Measurements from ENCODE around the gene CD40. TPM values are rescaled to one million over a fixed set of nuclear protein-coding genes. Genes with fewer than 3 reads are reported as not detected.

CD40 gene
- polyA plus RNA-seq, 3 donors, result 14.4 to 26.1 (median 18.8) TPM

- H3K4me2 ChIP-seq (replicated peaks; ENCODE audit: extremely low read depth, low read length, poor library complexity, severe bottlenecking), result no peak overlapping the region
- H3K4me3 ChIP-seq (replicated peaks in 1 of 3; ENCODE audit: low read depth in 2 of 3, low read length in 3 of 3), result no peak overlapping the region
- 91% methylated on average over 13 of the region's 13 CpGs for WGBS (ENCODE audit: insufficient coverage)
- H4K20me1 ChIP-seq (ENCODE audit: insufficient read depth, low read length), result no peaks in the 10 kb centered on the region
- peaks cover 0 to 4% of the 10 kb centered on the region in 2 donors for H3K9me3 ChIP-seq (replicated peaks in 1 of 2; ENCODE audit: control insufficient read depth in 1 of 2, insufficient read depth in 1 of 2, low read length in 2 of 2)
- intact Hi-C loops (cut with micrococcal nuclease), result loop anchor here (10.0 kb wide), 2 partner anchors 152 to 162 kb away; partner anchors contain the start of gene SLC12A5 (in 1 of the 2)
- H3K79me2 ChIP-seq (ENCODE audit: insufficient read depth, low read length), result no peaks in the 10 kb centered on the region
- no peaks in the 10 kb centered on the region for H3K36me3 Mint-ChIP-seq
- H3K36me3 ChIP-seq (replicated peaks in 1 of 2; ENCODE audit: control insufficient read depth in 1 of 2, insufficient read depth in 2 of 2, low read length in 2 of 2), result no peaks in the 10 kb centered on the region
- no peak for DNase-seq
- H3K4me1 Mint-ChIP-seq, result peaks cover 7% of the 10 kb centered on the region
- peak overlapping the region in 1 of 7 donors; percentile 45 for H3K27ac Mint-ChIP-seq
- H3K4me3 Mint-ChIP-seq, result peak overlapping the region in 1 of 2 donors; percentile 36
- TF ChIP-seq CTCF (IDR thresholded peaks at IDR 0.05), result no peak
- H3K27me3 ChIP-seq (ENCODE audit: control insufficient read depth in 2 of 2, insufficient read depth in 2 of 2, low read length in 2 of 2), result peaks cover 28 to 43% of the 10 kb centered on the region in 2 donors
- no peak overlapping the region for H2AFZ ChIP-seq (ENCODE audit: insufficient read depth, low read depth, low read length, poor library complexity, severe bottlenecking)
- H3K9ac ChIP-seq (ENCODE audit: insufficient read depth, low read length, poor library complexity, severe bottlenecking), result no peak overlapping the region
- H3K27me3 Mint-ChIP-seq (ENCODE audit: low read depth in 3 of 3), result peaks cover 60 to 71% (median 70%) of the 10 kb centered on the region in 3 donors
- H3K27ac ChIP-seq (ENCODE audit: low read depth in 1 of 2, low read length in 2 of 2), result no peak overlapping the region
- peaks cover 0 to 16% (median 2%) of the 10 kb centered on the region in 7 donors for H3K9me3 Mint-ChIP-seq
- no peaks in the 10 kb centered on the region for H3K4me1 ChIP-seq (ENCODE audit: control insufficient read depth in 1 of 2, insufficient read depth in 2 of 2, low read length in 2 of 2)
These were observed 58.7 kb downstream of the CD40 start for GRCh38 chr20:46176739-46177378.

- Histone ChIP-seq H3K4me2 (replicated peaks; ENCODE audit: extremely low read depth, low read length, poor library complexity, severe bottlenecking) (no peak overlapping the region), H2AFZ (ENCODE audit: insufficient read depth, low read depth, low read length, poor library complexity, severe bottlenecking) (no peak overlapping the region), H3K4me1 (ENCODE audit: control insufficient read depth in 1 of 2, insufficient read depth in 2 of 2, low read length in 2 of 2) (no peaks in the 10 kb centered on the region), H3K9ac (ENCODE audit: insufficient read depth, low read length, poor library complexity, severe bottlenecking) (no peak overlapping the region), H4K20me1 (ENCODE audit: insufficient read depth, low read length) (no peaks in the 10 kb centered on the region), H3K79me2 (ENCODE audit: insufficient read depth, low read length) (no peaks in the 10 kb centered on the region), H3K4me3 (replicated peaks in 1 of 3; ENCODE audit: low read depth in 2 of 3, low read length in 3 of 3) (no peak overlapping the region), H3K36me3 (replicated peaks in 1 of 2; ENCODE audit: control insufficient read depth in 1 of 2, insufficient read depth in 2 of 2, low read length in 2 of 2) (no peaks in the 10 kb centered on the region), H3K27ac (ENCODE audit: low read depth in 1 of 2, low read length in 2 of 2) (no peak overlapping the region), H3K9me3 (replicated peaks in 1 of 2; ENCODE audit: control insufficient read depth in 1 of 2, insufficient read depth in 1 of 2, low read length in 2 of 2) (peaks cover 0 to 4% of the 10 kb centered on the region in 2 donors), H3K27me3 (ENCODE audit: control insufficient read depth in 2 of 2, insufficient read depth in 2 of 2, low read length in 2 of 2) (peaks cover 26 to 34% of the 10 kb centered on the region in 2 donors)
- peaks cover 57 to 67% (median 63%) of the 10 kb centered on the region in 3 donors for H3K27me3 Mint-ChIP-seq (ENCODE audit: low read depth in 3 of 3)
- TF ChIP-seq CTCF (IDR thresholded peaks at IDR 0.05), result no peak
- intact Hi-C loops (cut with micrococcal nuclease), result loop anchor here (10.0 kb wide), 2 partner anchors 153 to 163 kb away; partner anchors contain the start of gene SLC12A5 (in 1 of the 2)
- H3K4me3 Mint-ChIP-seq, result no peak overlapping the region
- no peak for DNase-seq
- peaks cover 4% of the 10 kb centered on the region for H3K4me1 Mint-ChIP-seq
- WGBS (ENCODE audit: insufficient coverage), result 93% methylated on average over 15 of the region's 15 CpGs
- no peak overlapping the region for H3K27ac Mint-ChIP-seq
- no peaks in the 10 kb centered on the region for H3K36me3 Mint-ChIP-seq
- H3K9me3 Mint-ChIP-seq, result peaks cover 0 to 12% (median 2%) of the 10 kb centered on the region in 7 donors
These were observed 59.7 kb downstream of the CD40 start for GRCh38 chr20:46177768-46178167.

All from CD14-positive monocyte (primary cell).